SHP77 treated with DMSO at 0.1 percent for 48 hours (cell line): Measurements from ENCODE around the gene GCN1.

Source experiments
- DNase-seq: peaks from one replicate; lab custom pipeline; 2025; lab: John Stamatoyannopoulos, UW

The GCN1 gene

DNA sequence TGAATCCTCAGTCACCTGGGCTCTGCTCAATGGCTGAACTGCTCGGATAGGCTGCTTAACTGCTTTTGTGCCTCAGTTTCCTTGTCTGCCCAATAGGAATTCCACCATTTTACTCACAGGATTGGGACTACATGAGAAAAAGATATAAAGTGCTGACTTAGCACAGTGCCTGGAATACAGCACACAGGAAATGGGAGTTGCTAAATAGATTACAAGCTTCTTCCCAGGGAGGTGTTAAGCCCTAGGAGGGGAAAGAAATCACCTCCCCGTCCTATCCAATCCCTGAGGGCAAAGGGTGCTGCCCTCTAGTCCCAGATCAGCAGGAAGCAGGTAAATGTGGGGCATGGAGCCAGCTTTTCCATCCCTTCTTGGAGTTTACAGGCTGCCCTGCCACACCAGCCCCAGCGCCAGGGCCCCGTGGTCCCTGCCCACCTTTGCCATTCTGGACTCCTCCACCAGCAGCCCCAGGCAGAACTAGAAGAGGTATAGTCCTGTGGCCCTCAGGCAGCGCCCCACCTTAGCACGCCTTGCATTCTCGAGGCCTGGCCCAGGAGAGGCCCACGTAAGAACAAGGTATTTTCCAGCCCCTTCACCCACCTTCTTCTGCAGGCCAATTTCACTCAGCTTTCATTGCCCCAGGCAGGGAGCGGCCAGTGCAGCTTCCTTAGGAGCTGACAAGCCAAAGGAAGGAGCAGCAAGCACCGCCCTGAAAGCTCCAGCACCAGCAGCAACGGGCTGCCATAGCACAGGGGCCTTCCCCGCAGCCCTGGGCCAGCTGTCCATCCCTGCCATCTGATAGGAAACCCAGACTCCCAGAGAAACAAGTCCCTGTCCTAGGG is 35.2 kb upstream of the GCN1 start:
- DNase-seq: no peak

DNA sequence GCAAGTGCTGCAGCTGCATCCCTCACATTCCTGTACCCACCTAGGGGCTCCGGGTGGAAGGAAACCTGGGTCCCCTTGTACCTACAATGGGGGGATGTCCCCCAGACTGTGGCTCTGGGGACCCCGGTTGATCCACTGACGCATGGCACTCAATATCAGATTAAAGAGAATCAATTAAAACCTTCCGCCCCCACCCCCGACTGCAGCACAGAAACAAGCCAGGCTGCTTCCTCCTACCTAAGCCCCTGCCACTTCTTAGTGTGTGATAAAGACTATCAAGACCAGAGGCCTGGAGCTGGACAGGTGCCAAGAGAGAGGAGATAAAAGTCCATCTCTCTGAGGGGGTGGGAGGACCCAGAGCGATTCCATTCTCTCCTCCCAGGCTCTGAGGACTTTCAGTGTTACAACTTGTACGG is 34.6 kb upstream of the GCN1 start:
- DNase-seq: no peak

DNA sequence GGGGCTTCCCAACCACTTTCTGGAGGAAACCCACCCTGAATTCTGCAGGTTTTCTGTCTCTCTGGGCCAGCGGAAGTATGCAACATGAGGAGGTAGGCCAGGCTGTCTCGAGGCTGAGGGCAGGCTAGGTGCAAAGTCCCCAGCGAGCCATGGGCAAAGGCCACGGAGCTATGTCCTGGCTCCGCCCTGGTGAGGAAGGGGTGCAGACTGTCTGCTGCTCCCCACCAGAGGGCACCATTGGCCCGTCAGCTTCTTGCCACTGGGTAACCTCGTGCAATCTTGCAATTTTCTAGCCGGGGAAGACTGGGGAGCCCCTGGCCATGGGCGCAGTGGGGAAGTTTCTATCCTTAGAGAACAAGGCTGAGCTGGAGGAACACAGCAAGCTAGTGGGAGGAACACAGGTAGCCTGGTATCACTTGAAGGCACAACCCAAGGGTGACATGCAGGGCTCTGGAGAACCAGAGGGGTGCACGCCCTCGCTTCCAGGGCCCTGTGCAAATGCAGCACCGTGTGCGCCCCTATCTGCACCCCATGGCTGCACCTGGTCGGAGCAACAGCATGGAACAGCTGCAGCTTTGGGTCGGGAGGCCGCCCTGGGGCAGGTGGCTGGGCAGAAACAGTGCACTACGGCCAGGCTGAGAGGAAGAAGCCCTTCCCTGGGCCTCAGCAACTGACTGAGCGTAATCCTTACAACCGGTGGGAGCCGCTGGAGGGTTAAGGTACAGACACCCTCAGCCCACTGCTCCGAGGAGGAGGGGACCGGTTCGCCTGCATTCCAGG is 34.0 kb upstream of the GCN1 start:
- DNase-seq: peak; percentile 75

DNA sequence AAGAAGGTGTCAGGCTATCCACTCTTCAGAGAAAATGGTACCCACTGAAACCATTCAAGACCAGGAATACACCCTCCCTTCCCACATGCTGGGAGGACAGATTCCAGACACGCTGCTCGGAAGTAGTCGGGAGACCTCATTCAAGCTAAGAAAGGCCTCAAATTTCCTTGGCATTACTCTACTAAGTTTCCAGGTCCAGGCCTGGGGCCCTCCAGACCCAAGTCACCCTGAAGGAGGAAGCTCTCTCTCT is 33.5 kb upstream of the GCN1 start:
- no peak for DNase-seq

DNA sequence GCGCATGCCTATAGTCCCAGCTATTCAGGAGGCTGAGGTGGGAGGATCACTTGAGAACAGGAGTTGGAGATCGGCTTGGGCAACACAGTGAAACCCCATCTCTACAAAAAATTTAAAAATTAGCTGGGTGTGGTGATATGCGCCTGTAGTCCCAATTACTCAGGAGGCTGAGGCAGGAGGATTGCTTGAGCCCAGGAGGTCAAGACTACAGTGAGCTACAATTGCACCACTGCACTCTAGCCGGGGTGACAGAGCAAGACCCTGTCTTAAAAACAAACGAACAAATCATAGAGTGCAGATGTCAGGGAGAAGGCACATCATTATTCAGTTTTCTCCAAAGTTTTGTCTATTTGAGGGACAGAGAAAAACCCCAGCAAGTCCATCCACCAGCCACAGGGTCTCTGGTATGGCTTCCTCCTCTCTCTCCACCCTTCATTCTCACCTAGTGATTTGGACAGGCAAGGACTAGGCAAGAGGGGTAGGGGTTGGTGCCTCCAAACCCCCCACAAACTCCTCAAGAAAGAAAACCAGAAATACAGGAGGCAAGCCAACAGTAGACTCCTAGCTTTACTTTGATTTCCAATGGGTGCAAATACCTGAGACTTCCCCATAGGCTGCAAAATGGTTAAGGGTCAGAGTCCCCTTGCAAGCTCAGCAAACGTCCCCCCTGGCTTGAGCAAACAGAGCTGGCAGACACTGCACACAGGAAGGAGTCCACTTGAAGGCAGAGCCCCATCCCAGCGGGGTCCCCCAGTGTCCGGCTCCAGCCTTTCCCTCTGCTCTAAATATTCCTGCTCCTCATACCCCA is 32.9 kb upstream of the GCN1 start:
- no peak for DNase-seq

DNA sequence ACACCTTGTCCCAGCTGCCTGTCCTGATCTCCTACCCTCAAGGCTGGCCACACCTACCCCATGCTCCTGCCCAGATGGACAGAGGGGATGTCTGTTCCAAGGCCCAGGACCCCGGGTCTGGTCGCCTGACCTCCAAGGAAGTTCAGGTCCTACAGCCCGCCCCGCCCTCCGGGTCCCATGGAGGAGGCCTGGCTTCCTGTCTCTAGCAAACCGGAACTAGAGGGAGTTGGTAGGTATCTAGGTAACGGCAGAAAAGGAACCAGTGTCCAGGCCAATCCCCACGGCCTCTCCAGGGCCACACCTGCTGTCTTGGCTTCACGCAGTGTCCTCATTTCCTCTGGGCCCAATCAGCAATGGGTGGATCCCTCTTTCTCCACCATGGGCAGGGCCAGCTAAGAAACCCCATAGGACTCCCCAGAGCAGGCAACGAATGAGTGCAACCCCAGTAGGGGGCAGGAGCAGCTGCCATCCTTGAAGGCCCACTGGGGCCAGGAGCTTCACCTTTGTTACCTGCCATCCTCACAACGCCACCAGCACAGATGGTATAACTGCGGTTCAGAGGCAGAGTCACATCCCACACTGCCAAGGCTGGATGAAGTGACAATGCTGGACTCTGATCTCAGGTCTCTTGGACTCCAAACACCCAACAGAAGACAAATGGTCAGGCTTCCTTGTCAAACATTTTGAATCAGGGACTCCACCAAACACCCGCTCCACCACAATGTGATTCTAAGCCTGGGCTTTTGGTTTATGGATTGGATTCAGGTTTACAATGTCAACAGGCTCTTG is 31.5 kb upstream of the GCN1 start:
- DNase-seq: no peak

DNA sequence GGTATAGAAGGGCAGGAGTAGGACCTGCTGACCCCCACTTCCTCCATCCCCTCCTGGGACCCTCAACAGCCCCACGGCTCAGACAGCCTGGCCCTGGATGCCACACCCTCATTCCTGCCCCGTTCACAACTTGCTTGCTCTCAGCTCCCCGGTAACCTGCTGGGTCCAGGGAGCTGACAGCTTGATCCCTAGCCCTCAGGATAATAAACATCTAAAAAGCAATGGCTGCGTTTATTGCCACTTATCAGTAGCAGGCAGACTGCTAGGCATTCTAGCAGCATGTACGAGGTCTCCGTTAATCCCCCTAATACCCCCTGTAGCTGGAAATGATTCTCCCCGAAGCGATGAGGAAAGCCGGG is 30.7 kb upstream of the GCN1 start:
- no peak for DNase-seq

DNA sequence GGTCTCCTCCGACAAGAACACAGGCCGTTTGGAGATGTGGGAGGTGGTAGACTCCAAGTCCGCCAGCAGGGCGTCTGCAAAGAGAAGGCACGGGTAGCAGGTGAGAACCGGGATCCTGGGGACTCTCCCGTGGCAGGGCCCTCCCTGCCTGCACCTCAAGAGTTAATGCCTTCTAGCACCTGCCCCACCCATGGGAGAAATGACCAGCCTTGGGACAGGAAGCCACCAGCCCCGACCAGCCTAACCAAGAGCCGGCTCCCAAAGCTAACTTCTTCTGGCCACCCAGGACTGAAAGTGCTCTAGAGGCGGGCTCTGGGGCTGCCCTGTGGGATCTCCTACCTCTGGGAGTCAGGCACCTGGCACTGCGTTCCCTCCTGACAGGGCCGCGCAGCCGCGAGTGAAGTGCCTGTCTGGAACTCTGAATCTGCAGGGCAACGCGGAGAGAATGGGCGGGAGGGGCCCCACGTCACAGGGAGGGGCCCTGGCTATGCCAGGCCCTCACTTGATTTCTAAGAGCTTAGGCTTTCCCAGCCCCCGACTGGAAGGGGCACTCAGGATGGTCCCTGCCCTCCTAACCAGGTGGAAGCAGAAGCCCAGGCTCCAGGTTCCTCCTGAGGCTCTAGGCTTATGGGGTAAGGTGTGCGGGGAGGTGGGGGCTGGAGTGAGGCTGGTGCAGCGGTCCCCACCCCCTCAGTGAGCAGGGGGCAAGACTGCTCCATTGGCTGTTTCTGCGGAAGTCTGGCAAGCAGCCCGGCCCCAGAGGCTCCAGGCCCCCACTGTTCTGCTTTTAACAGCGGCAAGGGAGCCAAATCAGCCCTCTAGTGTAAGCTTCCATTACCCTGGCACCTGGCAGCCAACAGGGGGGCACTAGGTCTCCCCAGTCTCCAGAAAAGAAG is 30.0 kb upstream of the GCN1 start:
- DNase-seq: no peak

DNA sequence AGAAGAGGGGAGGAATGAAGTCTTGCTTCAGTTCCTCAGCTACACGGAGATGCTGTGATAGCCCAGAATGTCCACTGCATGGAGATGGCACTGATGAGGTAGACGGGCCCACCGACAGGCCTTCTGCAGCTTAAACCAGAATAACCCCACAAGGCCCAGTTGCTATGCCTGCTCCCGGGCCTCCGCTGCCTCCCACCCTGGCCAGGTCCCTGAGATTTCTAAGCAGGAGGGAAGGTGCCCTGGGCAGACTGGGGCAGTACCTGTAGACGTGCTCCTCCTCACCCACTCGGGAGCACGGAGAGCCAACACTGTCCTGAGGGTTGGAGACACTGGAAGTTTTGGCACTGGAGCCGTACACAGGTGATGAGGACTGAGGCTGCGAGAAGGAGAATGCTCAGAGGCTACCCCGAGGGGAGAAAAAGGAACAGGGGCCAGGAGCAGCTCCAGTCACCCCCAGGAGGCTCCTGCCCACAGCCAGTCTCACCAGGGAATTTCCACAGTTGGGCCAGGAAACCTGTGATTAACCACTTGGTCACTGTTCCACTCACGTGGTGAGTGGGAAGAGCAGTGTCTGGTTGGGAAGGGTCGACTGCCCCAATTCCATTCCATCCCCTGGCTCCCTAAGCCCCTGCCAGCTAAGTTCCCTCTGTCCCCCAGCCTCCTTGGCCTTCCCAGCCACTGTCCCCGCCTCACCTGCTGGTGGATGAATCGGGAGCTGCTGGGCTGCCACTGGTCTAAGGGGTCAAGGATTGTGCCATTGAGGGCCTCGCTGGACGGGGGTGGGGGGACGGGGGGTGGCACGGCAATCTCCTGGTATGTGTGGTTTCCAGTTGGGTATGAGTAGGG is 29.2 kb upstream of the GCN1 start:
- DNase-seq: no peak

DNA sequence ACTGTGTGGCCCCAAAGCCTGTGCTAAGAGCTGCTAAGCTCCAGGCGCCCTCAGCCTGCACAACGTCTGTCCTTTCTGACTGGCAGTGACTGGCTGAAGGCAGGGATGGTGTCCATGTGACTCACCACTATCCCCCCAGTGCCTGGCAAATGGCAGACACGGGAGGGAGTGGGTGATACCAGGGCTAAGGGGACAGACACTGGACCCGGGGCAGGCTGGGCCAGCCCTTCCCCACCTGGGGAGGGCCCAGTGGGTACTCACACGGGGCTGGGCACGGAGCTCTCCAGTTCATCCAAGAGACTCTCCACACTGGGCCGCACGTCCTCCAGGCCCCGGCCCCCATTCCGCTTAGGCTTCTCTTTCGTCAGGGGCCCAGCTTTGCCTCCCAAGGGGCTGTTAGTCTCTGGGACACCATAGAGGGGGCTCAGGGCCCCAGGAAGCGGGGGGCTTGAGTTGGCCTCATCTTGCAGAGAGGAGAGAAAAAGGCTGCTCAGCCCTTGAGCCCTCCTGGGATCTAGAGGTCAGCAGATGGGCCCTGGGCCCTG is 27.8 kb upstream of the GCN1 start:
- DNase-seq: no peak

DNA sequence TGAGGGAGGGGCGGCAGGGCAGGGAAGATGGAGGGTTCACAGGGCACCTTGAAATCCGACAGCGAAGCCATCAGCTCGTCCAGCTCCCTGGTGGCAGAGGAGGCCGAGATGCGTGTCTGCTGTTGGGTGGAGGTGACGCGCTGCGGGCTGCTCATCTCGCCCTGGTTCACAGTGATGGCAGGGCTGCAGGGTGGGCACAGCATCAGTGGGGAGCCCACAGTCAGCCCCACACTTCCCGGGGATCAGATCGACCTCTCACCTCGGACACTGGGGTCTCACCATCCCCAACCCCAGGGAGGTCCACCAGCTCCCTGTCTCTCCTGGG is 27.0 kb upstream of the GCN1 start:
- DNase-seq: no peak

DNA sequence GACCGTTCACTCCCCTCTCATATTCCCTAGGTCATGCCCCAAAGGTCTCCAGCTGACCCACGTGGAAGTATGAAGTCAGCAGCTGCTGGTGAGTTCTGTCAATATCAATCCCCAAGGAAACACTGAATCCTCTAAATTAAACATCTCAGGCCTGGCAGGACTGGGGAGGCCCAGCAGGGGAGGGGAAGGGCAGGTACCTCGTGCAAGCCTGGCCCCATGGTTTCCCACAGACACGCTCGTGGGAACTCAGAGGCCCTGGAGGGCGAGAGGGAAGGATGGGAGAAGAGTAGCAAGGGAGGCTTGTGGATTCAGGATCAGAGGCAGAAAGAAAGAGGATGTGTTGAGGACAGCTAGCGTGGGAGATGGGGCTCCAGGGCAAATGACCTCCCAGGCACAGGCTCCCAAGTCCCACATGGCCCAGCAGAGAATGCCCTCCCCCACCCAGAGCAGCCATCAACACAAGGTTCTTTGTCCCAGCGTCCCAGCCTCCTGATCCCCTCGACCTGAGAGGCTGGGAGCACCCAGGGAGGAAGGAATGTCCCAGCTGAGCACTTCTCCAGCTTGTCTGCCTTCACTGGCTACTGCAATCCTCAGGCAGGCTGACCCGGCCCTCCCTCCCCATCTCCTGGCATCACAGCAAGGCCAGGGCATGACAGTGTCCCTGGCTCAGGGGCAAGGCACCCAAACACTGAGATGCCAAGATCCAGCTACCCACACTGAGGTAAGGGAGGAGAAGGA is 26.5 kb upstream of the GCN1 start:
- no peak for DNase-seq

DNA sequence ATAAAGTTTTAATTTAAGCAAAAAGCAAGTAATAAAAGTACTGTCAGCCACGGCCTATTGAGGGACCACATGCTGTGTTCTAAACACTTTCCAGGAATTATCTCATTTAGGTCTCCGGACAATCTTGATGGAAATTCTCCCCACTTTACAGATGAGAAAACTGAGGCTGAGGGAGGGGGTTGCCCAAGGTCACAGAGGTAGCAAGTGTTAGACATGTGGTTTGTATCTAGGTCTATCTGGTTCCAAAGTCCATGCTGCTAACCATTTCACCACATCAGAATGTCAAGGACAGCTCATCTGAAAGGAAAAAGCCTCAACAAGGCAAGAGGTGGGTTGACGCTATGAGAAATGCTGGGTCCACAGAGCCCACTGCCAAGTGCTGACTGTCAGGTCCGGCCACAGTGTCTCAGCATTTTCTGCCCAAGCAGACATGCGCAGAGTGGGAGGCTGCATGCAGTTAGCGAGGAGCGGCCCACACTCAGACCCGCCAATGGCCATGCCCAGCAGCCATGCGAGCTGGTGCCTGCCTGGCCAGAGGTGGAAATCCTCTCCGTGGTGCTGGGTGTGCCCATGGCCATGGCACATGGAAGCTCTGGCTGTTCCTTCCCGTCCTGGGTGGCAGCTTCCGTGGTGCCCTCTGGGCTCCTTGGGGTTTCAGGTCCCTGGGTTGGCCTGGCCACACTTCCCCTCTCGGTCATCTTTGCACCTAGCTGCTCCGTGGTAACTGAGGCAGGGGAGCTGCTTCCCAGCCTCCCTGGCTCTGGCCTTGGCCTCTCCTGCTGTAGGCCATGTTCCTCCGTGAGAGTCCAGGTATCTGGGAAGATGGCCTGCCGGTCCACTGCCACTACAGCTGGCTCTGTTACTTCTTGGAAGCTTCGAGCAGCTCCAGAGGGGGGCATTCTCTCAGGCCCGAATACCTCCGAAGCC is 24.4 kb upstream of the GCN1 start:
- no peak for DNase-seq

DNA sequence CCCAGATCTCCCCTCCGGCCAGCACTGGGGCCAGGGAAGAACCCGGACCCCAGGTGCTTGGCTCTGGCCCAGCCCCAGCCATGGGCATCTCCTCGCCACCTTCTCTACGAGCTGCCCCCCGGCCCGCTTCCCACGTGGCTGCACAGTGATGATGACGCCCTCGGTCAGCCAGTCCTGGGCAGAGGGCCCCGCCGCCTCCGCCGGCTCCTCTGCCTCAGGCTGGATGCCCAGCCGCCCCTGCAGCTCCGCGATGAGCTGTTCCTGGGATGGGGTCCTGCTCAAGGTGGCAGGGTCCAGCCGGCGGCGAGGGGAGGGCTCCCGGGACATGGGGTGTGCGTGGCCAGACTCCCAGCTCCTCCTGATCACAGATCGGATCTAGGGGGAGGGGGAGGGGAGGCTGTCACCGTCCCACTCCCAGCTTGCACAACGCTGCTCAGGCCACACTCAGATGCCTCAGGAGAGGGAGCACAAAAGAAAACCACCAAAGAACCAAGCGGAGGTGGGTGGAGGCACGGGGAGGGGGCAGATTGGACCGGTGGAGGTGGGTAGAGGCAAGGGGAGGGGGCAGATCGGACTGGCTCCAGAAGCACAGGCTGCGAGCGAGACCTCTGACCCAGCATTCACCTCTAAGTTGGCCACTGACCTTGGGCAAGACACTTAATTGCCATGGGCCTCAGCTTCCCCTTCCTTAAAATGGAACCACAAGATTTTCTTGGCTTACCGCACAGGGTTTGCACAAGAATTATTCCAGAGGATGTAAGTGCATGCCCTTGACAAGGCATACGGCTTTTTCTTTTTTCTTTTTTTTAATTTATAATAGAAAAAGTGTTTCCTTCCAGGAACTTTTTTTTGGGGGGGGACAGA is 22.5 kb upstream of the GCN1 start:
- no peak for DNase-seq

DNA sequence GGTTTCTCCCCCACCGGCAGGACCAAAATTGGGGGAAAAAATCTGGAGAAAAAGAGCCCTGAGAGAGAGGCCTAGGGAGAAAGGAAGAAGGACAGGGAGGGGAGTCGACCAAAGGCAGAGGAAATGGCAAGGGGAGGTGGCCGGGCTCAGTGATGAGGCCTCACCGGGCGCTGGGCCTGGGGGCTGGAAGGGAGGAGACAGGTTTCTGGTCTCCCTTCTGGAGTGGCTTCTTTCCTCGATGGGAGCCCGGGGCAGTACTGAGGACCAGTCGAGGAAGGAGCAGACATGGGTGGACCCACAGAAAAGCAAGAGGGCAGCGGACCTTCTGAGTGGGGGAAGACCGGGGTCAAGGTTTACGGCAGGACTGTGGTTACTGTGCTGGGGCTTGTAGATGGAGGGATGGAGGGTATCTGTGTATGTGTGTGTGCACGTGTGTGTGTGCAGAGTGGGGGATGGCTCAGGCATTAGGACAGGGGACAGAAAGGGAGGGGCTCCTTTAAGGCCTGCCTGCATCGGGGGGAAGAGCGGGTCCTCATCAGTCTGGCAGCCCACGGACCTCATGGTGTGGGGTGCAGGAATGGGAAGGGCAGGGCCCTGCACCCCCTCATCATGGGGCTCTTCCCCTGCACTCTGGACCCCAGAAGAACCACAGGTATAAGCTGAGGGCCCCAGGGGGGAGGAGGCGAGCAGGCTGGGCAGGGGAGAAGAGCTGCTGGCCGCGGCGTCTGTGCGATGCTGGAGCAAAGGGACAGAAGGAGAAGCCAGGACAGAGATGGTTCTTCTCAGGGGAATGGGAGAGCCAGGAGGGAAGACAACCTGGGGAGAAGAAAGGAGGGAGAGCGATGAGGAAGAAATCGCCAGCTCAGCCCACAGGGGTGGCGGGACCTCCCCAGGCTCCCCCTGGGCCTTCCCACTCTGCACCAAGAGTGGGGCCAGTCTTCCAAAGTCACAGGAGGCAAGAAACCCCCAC is 21.5 kb upstream of the GCN1 start:
- DNase-seq: no peak

DNA sequence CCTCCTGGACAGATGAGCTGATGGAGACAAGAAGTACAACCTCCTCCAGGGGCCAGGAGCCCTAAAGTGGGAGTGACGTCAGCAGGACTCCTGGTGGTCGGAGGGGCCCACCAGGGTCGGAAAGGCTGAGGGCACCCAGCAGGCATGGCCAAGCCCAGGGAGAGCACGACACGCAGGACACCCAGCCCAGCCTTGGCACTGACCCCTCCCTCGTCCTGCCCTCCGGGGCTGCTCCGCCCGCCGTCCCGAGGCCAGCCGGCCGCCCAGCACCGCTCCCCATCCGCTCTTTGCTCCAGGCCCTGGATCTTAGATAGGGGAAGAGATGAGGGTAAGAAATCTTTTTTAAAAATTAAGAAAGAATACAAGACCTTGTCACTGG is 20.8 kb upstream of the GCN1 start:
- no peak for DNase-seq
